DOHH2 (cell line): ENCODE measurements around the gene TMEM165.
A peak's percentile ranks its signal among the peaks of the same experiment; 100 is the strongest.
"Not testable (repeated sequence)": the region's sequence is repeated elsewhere in the genome, so short reads cannot be mapped to it uniquely, and the experiment has no call there.

ENCODE experiments used
- H3F3A ChIP-seq: fragments of 200-600 bp; sonication (generic), shearing (Covaris generic); 2 replicates; pipeline ENCODE4 v1.6.0; 2016; ENCODE audit warnings: antibody characterized with exemption, mild to moderate bottlenecking; ENCODE audit not compliant: control insufficient read depth, insufficient read depth
- H3K27ac ChIP-seq: fragments of 200-600 bp; sonication (generic); 2 replicates; pipeline ENCODE4 v1.5.1; 2014; ENCODE audit warnings: low read depth, mild to moderate bottlenecking, low read length, moderate library complexity
- H3K27me3 ChIP-seq: fragments of 200-600 bp; sonication (generic); 2 replicates; pipeline ENCODE4 v1.6.1; 2014; ENCODE audit warnings: mild to moderate bottlenecking, low read length, mixed read lengths; ENCODE audit not compliant: control insufficient read depth
- H3K36me3 ChIP-seq: fragments of 200-600 bp; sonication (generic); 2 replicates; pipeline ENCODE4 v1.6.1; 2014; ENCODE audit warnings: mild to moderate bottlenecking, low read length, moderate library complexity, mixed read lengths; ENCODE audit not compliant: control insufficient read depth
- H3K4me1 ChIP-seq: fragments of 200-600 bp; sonication (generic); 2 replicates; pipeline ENCODE4 v1.6.1; 2014; ENCODE audit warnings: mild to moderate bottlenecking, low read length, mixed read lengths; ENCODE audit not compliant: control insufficient read depth
- H3K4me2 ChIP-seq: fragments of 200-600 bp; sonication (generic); 2 replicates; pipeline ENCODE4 v1.6.0; 2014; ENCODE audit warnings: mild to moderate bottlenecking, low read length, moderate library complexity
- H3K4me3 ChIP-seq: fragments of 200-600 bp; sonication (generic); 2 replicates; pipeline ENCODE4 v1.5.1; 2014; ENCODE audit warnings: mild to moderate bottlenecking, low read length, mixed read lengths
- H3K79me2 ChIP-seq: fragments of 200-600 bp; sonication (generic); 2 replicates; pipeline ENCODE4 v1.6.1; 2014; ENCODE audit warnings: mild to moderate bottlenecking, low read length, mixed read lengths; ENCODE audit not compliant: control insufficient read depth
- H3K9me2 ChIP-seq: fragments of 200-600 bp; sonication (generic); replicated peaks from 2 replicates; pipeline ENCODE4 v1.6.1; 2014; ENCODE audit warnings: mild to moderate bottlenecking, low read length, mixed read lengths; ENCODE audit not compliant: control insufficient read depth
- H3K9me3 ChIP-seq: fragments of 200-600 bp; sonication (generic); 2 replicates; pipeline ENCODE4 v1.6.1; 2014; ENCODE audit warnings: antibody characterized with exemption, low read length, mixed read lengths; ENCODE audit not compliant: control insufficient read depth, insufficient read depth
- H4K20me1 ChIP-seq: fragments of 200-600 bp; sonication (generic); 2 replicates; pipeline ENCODE4 v1.6.0; 2014; ENCODE audit warnings: low read depth, mild to moderate bottlenecking, antibody characterized with exemption, low read length, moderate library complexity; ENCODE audit not compliant: control insufficient read depth, insufficient read depth
- CTCF ChIP-seq: fragments of 200-600 bp; sonication (generic); IDR thresholded peaks from one replicate; pipeline ENCODE4 v1.5.1; 2014; ENCODE audit warnings: antibody characterized with exemption, mild to moderate bottlenecking, low read depth, low read length; ENCODE audit not compliant: poor library complexity, severe bottlenecking
- EZH2phosphoT487 ChIP-seq: fragments of 200-600 bp; sonication (generic); IDR thresholded peaks from 2 replicates; pipeline ENCODE4 v1.6.1; 2017; ENCODE audit warnings: borderline replicate concordance, mild to moderate bottlenecking, antibody characterized with exemption, low read length, moderate library complexity, mixed read lengths

Gene TMEM165

DNA sequence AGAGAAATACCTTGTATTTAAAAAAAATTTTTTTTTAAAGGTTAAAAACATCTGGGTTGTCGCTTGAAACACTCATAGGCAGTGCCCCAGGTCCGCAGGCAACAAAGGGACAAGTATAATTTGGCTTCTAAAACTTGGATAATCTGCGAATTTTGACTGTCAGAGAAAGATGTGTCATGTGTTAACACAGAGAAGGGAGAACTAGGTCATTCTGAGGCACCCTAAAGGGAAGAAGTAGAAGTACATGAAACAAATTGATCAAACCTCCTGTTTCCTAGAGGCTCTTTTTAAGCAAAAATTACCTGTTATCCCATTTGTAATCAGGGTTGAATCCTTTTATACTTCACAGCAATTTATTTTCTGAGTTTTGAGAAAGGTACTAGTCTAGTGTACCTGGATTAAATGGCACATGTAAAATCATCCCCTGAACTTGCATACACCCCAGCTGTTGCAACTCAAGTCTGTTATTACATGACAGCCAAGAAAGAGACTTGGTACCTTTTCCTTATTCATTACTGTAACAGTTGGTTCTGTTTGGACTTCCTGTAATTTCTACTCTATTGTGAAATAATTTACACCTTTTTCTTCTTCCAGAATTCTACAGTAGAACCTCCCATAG, 48.0 kb upstream of the TMEM165 start:
- Histone ChIP-seq H3K79me2 (no peaks in the 10 kb centered on the region), H3K9me2 (no peaks in the 10 kb centered on the region), H3K4me1 (peaks cover 20% of the 10 kb centered on the region), H3K4me3 (no peak overlapping the region), H3F3A (peaks cover 7% of the 10 kb centered on the region), H3K4me2 (peak overlapping the region; percentile 78), H3K36me3 (no peaks in the 10 kb centered on the region), H3K27ac (no peak overlapping the region), H4K20me1 (no peaks in the 10 kb centered on the region), H3K9me3 (no peaks in the 10 kb centered on the region), H3K27me3 (no peaks in the 10 kb centered on the region)
- no peak for TF ChIP-seq CTCF
- no peak for TF ChIP-seq EZH2phosphoT487

GRCh38 chr4:55348466-55348865, 47.3 kb upstream of the TMEM165 start:
- Histone ChIP-seq H3K4me3 (no peak overlapping the region), H3K4me2 (no peak overlapping the region), H4K20me1 (no peaks in the 10 kb centered on the region), H3K4me1 (peaks cover 20% of the 10 kb centered on the region), H3K36me3 (no peaks in the 10 kb centered on the region), H3K9me2 (no peaks in the 10 kb centered on the region), H3K9me3 (no peaks in the 10 kb centered on the region), H3K27ac (no peak overlapping the region), H3K79me2 (no peaks in the 10 kb centered on the region), H3F3A (peaks cover 7% of the 10 kb centered on the region), H3K27me3 (no peaks in the 10 kb centered on the region)
- TF ChIP-seq EZH2phosphoT487: no peak
- no peak for TF ChIP-seq CTCF

DNA sequence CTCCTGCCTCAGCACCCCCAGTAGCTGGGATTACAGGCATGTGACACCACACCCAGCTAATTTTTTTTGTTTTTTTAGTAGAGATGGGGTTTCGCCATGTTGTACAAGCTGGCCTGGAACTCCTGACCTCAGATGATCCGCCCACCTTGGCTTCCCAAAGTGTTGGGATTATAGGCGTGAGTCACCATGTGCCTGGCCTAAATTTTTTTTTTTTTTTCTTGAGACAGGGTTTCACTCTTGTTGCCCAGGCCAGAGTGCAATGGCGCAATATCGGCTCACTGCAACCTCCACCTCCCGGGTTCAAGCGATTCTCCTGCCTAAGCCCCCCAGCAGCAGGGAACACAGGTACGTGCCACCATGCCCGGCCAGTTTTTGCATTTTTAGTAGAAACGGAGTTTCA, 44.9 kb upstream of the TMEM165 start:
- H3K9me2 ChIP-seq, H3K36me3 ChIP-seq, H3K27me3 ChIP-seq, H3F3A ChIP-seq, H3K9me3 ChIP-seq, H3K79me2 ChIP-seq, H3K4me3 ChIP-seq, H4K20me1 ChIP-seq, H3K4me2 ChIP-seq, H3K27ac ChIP-seq: not testable (repeated sequence)
- peaks cover 14% of the 10 kb centered on the region for H3K4me1 ChIP-seq

DNA sequence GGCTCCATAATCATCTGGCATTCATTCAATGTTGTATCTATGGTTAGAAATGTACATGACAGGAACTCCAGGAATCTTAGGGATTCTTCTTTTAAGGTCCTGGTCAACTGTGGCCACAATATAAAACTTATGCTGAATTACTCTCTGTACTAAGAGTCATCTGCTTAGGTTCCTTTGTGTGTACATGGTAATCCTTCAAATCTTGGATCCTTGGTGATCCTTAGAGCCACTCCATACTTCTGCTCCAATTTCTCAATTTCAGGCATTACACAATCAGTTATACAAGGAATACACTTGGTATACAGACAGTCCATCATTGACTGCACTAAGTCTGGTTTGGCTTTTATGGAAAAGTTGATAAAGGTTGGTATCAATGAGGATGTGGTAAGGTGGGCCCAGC, 43.9 kb upstream of the TMEM165 start:
- Histone ChIP-seq H4K20me1 (no peaks in the 10 kb centered on the region), H3K4me1 (peaks cover 10% of the 10 kb centered on the region), H3K9me2 (no peaks in the 10 kb centered on the region), H3K9me3 (no peaks in the 10 kb centered on the region), H3K27me3 (no peaks in the 10 kb centered on the region), H3K36me3 (no peaks in the 10 kb centered on the region), H3K4me2 (no peak overlapping the region), H3F3A (peaks cover 2% of the 10 kb centered on the region; the same call in 1 of the 2 replicates), H3K4me3 (no peak overlapping the region), H3K79me2 (no peaks in the 10 kb centered on the region), H3K27ac (no peak overlapping the region)
- TF ChIP-seq EZH2phosphoT487 (no peak), CTCF (no peak)
